ENCODE data around the gene PJA2.

GRCh38 chr5:109439590-109439989 lies 29.8 kb upstream of the PJA2 start:
- TF ChIP-seq, protein P1, sequence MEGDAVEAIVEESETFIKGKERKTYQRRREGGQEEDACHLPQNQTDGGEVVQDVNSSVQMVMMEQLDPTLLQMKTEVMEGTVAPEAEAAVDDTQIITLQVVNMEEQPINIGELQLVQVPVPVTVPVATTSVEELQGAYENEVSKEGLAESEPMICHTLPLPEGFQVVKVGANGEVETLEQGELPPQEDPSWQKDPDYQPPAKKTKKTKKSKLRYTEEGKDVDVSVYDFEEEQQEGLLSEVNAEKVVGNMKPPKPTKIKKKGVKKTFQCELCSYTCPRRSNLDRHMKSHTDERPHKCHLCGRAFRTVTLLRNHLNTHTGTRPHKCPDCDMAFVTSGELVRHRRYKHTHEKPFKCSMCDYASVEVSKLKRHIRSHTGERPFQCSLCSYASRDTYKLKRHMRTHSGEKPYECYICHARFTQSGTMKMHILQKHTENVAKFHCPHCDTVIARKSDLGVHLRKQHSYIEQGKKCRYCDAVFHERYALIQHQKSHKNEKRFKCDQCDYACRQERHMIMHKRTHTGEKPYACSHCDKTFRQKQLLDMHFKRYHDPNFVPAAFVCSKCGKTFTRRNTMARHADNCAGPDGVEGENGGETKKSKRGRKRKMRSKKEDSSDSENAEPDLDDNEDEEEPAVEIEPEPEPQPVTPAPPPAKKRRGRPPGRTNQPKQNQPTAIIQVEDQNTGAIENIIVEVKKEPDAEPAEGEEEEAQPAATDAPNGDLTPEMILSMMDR (IDR thresholded peaks at IDR 0.05): no peak
- TF ChIP-seq POLR2A (IDR thresholded peaks at IDR 0.05): no peak
